HFFc6 (cell line): ENCODE data around the gene UGT1A1. TPM values are rescaled to one million over a fixed set of nuclear protein-coding genes. Genes with fewer than 3 reads are reported as not detected.

Source experiments
- DNase-seq: peaks from one replicate; pipeline ENCODE4 v3.0.0-alpha.2; 2018
- H3K27ac Mint-ChIP-seq: 2 replicates; pipeline ENCODE4 v1.8.0; 2020; ENCODE audit warnings: mild to moderate bottlenecking, mixed read lengths
- H3K27me3 Mint-ChIP-seq: 2 replicates; pipeline ENCODE4 v1.8.0; 2021; ENCODE audit warnings: mild to moderate bottlenecking, moderate library complexity, mixed read lengths; ENCODE audit not compliant: insufficient read depth
- H3K36me3 Mint-ChIP-seq: 2 replicates; pipeline ENCODE4 v1.8.0; 2021; ENCODE audit warnings: low read depth, mixed read lengths
- H3K4me1 Mint-ChIP-seq: 2 replicates; pipeline ENCODE4 v1.8.0; 2020; ENCODE audit warnings: low read depth, mixed read lengths
- H3K4me3 Mint-ChIP-seq: 2 replicates; pipeline ENCODE4 v1.8.0; 2020; ENCODE audit warnings: mild to moderate bottlenecking, moderate library complexity, mixed read lengths
- H3K9me3 Mint-ChIP-seq: 2 replicates; pipeline ENCODE4 v1.8.0; 2020; ENCODE audit warnings: mild to moderate bottlenecking, mixed read lengths
- CTCF ChIP-seq: fragments of 200-600 bp; sonication (generic); IDR thresholded peaks from 2 replicates; pipeline ENCODE4 v1.5.0; 2021; ENCODE audit warnings: antibody characterized with exemption, mild to moderate bottlenecking
- total RNA-seq, 6 experiments: library from RNA; stranded (reverse); fragmentation: NEBNext Ultra II Directional; extraction: Animal tissue kit (Norgen Biotek cat#: 25700); gene quantifications; 2 replicates in 1 of 6; 3 replicates in 5 of 6; pipeline ENCODE4 v1.2.3, GENCODE V29; 2021

UGT1A1 gene
- total RNA-seq, 6 experiments from 2014 or later = not detected

GRCh38 chr2:233811732-233812131 is 51.7 kb downstream of the UGT1A1 start:
- TF ChIP-seq CTCF = no peak
- DNase-seq = no peak
- no peaks in the 10 kb centered on the region for H3K4me1 Mint-ChIP-seq
- peaks cover 5% of the 10 kb centered on the region for H3K27me3 Mint-ChIP-seq
- no peak overlapping the region for H3K4me3 Mint-ChIP-seq
- no peaks in the 10 kb centered on the region for H3K9me3 Mint-ChIP-seq
- no peaks in the 10 kb centered on the region for H3K36me3 Mint-ChIP-seq
- H3K27ac Mint-ChIP-seq = no peak overlapping the region

- Mint-ChIP-seq H3K27ac (no peak overlapping the region), H3K36me3 (no peaks in the 10 kb centered on the region), H3K4me1 (no peaks in the 10 kb centered on the region), H3K4me3 (no peak overlapping the region), H3K27me3 (peaks cover 6% of the 10 kb centered on the region), H3K9me3 (no peaks in the 10 kb centered on the region)
- no peak for DNase-seq
- no peak for TF ChIP-seq CTCF
Observed at GRCh38 chr2:233813236-233814055, 53.4 kb downstream of the UGT1A1 start.

GRCh38 chr2:233814056-233814835 is 54.2 kb downstream of the UGT1A1 start:
- Mint-ChIP-seq H3K9me3 (no peaks in the 10 kb centered on the region), H3K4me3 (no peak overlapping the region), H3K27me3 (peaks cover 6% of the 10 kb centered on the region), H3K4me1 (no peaks in the 10 kb centered on the region), H3K36me3 (no peaks in the 10 kb centered on the region), H3K27ac (no peak overlapping the region)
- DNase-seq = no peak
- TF ChIP-seq CTCF = no peak

- H3K27ac Mint-ChIP-seq = no peak overlapping the region
- TF ChIP-seq CTCF = no peak
Observed at GRCh38 chr2:233815861-233816260, 55.8 kb downstream of the UGT1A1 start.

GRCh38 chr2:233816334-233816733 is 56.3 kb downstream of the UGT1A1 start:
- H3K4me3 Mint-ChIP-seq = no peak overlapping the region
- H3K27ac Mint-ChIP-seq = no peak overlapping the region
- no peak for DNase-seq
- no peaks in the 10 kb centered on the region for H3K9me3 Mint-ChIP-seq
- H3K4me1 Mint-ChIP-seq = no peaks in the 10 kb centered on the region
- peaks cover 18% of the 10 kb centered on the region for H3K27me3 Mint-ChIP-seq
- H3K36me3 Mint-ChIP-seq = no peaks in the 10 kb centered on the region
- TF ChIP-seq CTCF = no peak

More at GRCh38 chr2:233815861-233816260, 55.8 kb downstream of the UGT1A1 start:
- H3K4me3 Mint-ChIP-seq = no peak overlapping the region
- H3K27me3 Mint-ChIP-seq = peaks cover 15% of the 10 kb centered on the region
- no peaks in the 10 kb centered on the region for H3K36me3 Mint-ChIP-seq
- no peaks in the 10 kb centered on the region for H3K4me1 Mint-ChIP-seq
- no peaks in the 10 kb centered on the region for H3K9me3 Mint-ChIP-seq
- DNase-seq = no peak
